Lower leg skin (tissue), 3 donors: ENCODE data around the gene CMYA5.

Experiments used
- CTCF ChIP-seq, 3 donors: fragments of 450-650 bp; IDR thresholded peaks; one replicate each; pipeline ENCODE4 v1.5.1; 2016; ENCODE audit warnings: antibody characterized with exemption in 3 of 3, mild to moderate bottlenecking in 3 of 3, moderate library complexity in 2 of 3
- POLR2A ChIP-seq, 2 donors: fragments of 450-650 bp; IDR thresholded peaks; one replicate each; pipeline ENCODE4 v1.6.1; 2016 to 2017; ENCODE audit warnings: antibody characterized with exemption in 2 of 2, mild to moderate bottlenecking in 1 of 2, moderate library complexity in 1 of 2

DNA sequence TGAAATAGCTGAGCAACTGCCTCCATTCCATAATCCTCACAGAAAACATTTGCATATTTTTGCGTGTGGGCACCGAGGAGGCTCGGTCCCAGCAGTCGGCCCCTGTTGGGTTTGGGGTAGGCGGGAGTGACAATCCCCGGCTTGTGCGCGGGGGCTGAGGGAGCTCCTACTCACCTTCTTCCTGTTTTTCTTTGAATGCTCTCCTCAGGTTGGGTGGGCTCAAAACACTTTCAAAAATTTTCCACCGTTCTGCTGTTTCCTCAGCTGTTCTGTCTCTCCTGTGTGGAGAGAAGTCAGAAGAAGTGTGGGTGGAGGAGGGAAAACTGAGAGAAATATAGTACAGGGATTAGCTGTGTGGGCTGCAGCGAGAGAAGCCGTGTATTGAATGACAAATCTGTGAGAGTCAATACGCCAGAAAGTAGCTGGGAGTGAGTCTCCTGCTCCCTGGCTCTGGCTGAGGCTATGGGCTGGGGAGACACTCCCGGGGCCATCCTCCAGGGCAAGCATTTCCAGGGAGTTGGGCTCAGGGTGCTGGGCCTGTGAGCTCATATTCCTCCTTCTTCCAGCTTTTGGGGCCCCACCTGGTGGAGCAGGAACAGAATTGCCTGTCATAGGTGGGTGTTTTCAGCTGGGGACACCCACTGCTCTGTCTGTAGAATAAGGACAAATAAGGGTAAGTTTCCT, 84.7 kb downstream of the CMYA5 start:
- TF ChIP-seq CTCF (IDR thresholded peaks at IDR 0.05) (no peak), POLR2A (IDR thresholded peaks at IDR 0.05) (no peak)
